HAP-1 (cell line): ENCODE results near the gene FHOD1.

Experiments
- DNase-seq, 2 experiments: peaks; one replicate each; pipeline ENCODE4 v3.0.0-alpha.2; 2016 to 2020; ENCODE audit warnings: low spot score in 2 of 2
- H3K27me3 ChIP-seq: fragments of 250-450 bp; sonication (Bioruptor Pico); 2 replicates; pipeline ENCODE4 v1.5.1; 2020; ENCODE audit warnings: low read depth, mild to moderate bottlenecking, moderate library complexity
- H3K36me3 ChIP-seq: fragments of 250-450 bp; sonication (Bioruptor Pico); replicated peaks from 2 replicates; pipeline ENCODE4 v1.5.1; 2020; ENCODE audit warnings: mild to moderate bottlenecking
- H3K4me1 ChIP-seq: fragments of 250-450 bp; sonication (Bioruptor Pico); 2 replicates; pipeline ENCODE4 v1.5.1; 2020; ENCODE audit warnings: mild to moderate bottlenecking
- H3K4me3 ChIP-seq: fragments of 250-450 bp; sonication (Bioruptor Pico); 2 replicates; pipeline ENCODE4 v1.5.1; 2020; ENCODE audit warnings: mild to moderate bottlenecking, moderate library complexity
- H3K9me3 ChIP-seq: fragments of 250-450 bp; sonication (Bioruptor Pico); 2 replicates; pipeline ENCODE4 v1.5.1; 2020; ENCODE audit warnings: mild to moderate bottlenecking, moderate library complexity
- in situ Hi-C: fragments of 300-500 bp; cut with MboI; formaldehyde crosslinking; loops from 3 replicates; pipeline ENCODE4 v1.14.3; 2020; ENCODE audit warnings: low sequenced_read_pairs, inconsistent platforms, mixed read lengths

The FHOD1 gene

DNA sequence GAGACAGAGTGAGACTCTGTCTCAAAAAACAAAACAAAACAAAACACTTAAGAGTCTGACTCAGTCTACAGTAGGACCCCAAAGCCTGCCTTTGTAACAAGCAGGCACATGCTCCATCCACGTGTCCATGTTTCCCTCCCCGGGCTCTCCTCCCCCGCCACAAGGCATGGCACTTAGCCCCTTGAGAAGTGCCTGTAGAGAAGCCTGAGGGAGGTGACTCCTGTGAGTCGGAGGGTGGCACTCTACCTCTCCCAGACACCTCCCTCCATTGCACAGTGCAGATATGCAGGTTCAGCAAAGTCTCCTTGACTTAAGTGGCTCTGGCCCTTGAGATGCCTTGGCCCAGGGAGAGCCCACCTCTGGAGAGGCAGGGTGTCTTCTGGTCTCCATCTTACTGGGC lies 6.8 kb downstream of the FHOD1 start:
- Histone ChIP-seq H3K27me3 (no peaks in the 10 kb centered on the region), H3K4me3 (no peak overlapping the region), H3K9me3 (no peaks in the 10 kb centered on the region), H3K36me3 (peaks cover 21% of the 10 kb centered on the region), H3K4me1 (peaks cover 6% of the 10 kb centered on the region; the same call in 1 of the 2 replicates)
- no peak for DNase-seq
- in situ Hi-C loops: no loop called here

DNA sequence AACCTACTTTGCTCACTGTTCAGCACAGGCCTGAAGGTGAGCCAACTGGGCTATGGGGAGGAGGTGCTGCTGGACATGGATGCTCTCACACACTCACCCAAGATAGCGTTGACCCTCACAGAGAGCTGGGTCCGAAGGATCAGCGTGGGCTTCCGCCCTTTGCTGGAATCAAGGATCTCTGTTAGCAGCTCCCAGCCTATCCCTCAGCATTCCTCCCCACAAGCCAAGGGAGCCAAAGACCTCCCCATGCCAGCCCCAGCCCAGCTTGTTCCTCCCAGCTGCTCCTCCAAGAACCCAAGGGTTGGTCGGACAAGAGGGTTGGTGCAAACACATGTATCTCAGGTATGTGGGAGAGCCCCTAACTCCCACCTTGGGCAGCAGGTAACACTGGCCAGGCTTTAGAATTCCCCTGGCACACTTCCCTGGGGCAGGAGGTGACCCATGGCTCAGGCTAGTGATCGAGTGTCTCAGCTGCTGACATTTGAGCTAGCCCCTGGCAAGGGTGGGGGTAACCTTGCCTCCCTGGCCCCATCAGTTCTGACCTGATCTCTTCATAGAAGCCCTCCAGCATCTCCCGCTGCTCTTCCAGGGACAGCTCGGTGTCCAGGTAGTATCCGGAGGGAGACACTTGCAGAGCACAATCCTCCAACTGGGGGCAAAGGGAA lies 8.3 kb downstream of the FHOD1 start:
- no peaks in the 10 kb centered on the region for H3K9me3 ChIP-seq
- no peak for DNase-seq
- peaks cover 21% of the 10 kb centered on the region for H3K36me3 ChIP-seq
- H3K27me3 ChIP-seq: no peaks in the 10 kb centered on the region
- in situ Hi-C loops: no loop called here
- H3K4me3 ChIP-seq: no peak overlapping the region
- no peaks in the 10 kb centered on the region for H3K4me1 ChIP-seq

DNA sequence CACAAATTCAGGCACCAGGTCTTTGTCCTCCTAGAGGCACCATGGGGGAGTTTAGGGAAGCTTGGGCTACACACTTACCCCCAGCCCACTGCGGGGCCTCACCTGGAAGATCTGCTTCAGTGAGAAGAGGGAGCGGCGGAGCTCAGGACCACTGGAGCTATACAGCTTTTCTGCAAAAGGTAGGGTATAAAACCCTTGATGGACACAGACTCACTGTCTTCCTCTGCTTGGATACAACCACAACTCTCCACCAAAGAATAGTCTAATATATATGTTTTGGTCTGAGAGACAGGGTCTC lies 9.1 kb downstream of the FHOD1 start:
- in situ Hi-C loops: no loop called here
- Histone ChIP-seq H3K36me3 (peaks cover 25% of the 10 kb centered on the region), H3K4me1 (no peaks in the 10 kb centered on the region), H3K27me3 (no peaks in the 10 kb centered on the region), H3K9me3 (no peaks in the 10 kb centered on the region), H3K4me3 (no peak overlapping the region)
- DNase-seq: no peak

- H3K4me3 ChIP-seq: no peak overlapping the region
- in situ Hi-C loops: no loop called here
- peaks cover 26% of the 10 kb centered on the region for H3K36me3 ChIP-seq
- no peak for DNase-seq
- no peaks in the 10 kb centered on the region for H3K4me1 ChIP-seq
- no peaks in the 10 kb centered on the region for H3K9me3 ChIP-seq
- H3K27me3 ChIP-seq: no peaks in the 10 kb centered on the region
These were observed 9.6 kb downstream of the FHOD1 start for GRCh38 chr16:67237396-67238277.

- H3K36me3 ChIP-seq: peaks cover 28% of the 10 kb centered on the region
- H3K4me3 ChIP-seq: no peak overlapping the region
- no peaks in the 10 kb centered on the region for H3K9me3 ChIP-seq
- H3K27me3 ChIP-seq: no peaks in the 10 kb centered on the region
- DNase-seq: peak; percentile 46 to 89
- in situ Hi-C loops: no loop called here
- no peaks in the 10 kb centered on the region for H3K4me1 ChIP-seq
These were observed 10.5 kb downstream of the FHOD1 start for GRCh38 chr16:67236563-67237395.

DNA sequence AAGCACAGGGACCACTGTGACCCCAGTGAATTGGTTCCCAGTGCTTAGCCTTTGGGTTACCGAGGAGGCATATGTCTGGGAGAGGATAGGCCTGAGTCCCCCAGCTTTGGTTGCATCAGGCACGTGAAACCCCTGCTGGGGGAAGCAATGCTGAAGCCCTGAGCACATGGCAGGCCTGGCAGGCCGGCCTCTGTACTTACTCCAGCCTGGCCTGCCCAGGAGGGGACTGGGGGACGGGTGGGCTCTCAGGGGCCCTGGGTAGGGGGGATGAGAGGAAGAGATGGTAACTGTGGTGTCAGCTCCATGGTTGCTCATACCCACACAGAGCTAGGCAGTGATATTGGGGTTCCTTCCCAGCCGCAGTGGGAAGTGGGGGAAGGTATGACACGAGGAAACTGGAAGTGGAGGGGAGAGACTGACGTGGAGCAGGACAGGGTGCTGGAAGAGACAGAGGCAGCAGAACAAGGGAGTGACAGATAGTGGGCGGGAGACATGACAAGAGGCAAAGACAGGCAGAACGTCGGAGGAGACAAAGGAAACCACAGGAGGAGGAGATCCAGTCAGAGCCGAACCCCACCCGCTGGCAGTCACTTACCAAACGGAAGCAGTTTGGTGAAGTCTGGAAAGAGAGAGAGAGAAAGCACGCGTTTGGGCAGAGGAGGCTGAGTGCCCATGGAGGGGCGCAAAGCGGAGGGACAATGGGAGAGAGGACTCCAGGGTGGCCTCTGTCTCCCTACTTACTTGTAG lies 11.3 kb downstream of the FHOD1 start:
- DNase-seq: no peak
- no peaks in the 10 kb centered on the region for H3K9me3 ChIP-seq

GRCh38 chr16:67234180-67234597 lies 13.1 kb downstream of the FHOD1 start:
- no peak for DNase-seq
- no peak overlapping the region for H3K4me3 ChIP-seq
- no peaks in the 10 kb centered on the region for H3K9me3 ChIP-seq
- H3K4me1 ChIP-seq: no peaks in the 10 kb centered on the region
- in situ Hi-C loops: no loop called here
- peaks cover 51% of the 10 kb centered on the region for H3K36me3 ChIP-seq
- no peaks in the 10 kb centered on the region for H3K27me3 ChIP-seq

More for the DNA sequence above, 11.3 kb downstream of the FHOD1 start:
- H3K4me3 ChIP-seq: no peak overlapping the region
- peaks cover 36% of the 10 kb centered on the region for H3K36me3 ChIP-seq
- in situ Hi-C loops: no loop called here
- no peaks in the 10 kb centered on the region for H3K27me3 ChIP-seq
- H3K4me1 ChIP-seq: no peaks in the 10 kb centered on the region

- Histone ChIP-seq H3K4me3 (no peak overlapping the region), H3K27me3 (no peaks in the 10 kb centered on the region), H3K9me3 (no peaks in the 10 kb centered on the region), H3K4me1 (no peaks in the 10 kb centered on the region), H3K36me3 (peaks cover 57% of the 10 kb centered on the region)
- in situ Hi-C loops: no loop called here
- no peak for DNase-seq
These were observed 13.7 kb downstream of the FHOD1 start for GRCh38 chr16:67233596-67233995.

GRCh38 chr16:67230809-67231660 lies 16.2 kb downstream of the FHOD1 start:
- no peak for DNase-seq
- in situ Hi-C loops: no loop called here
- peaks cover 5% of the 10 kb centered on the region for H3K4me1 ChIP-seq
- peaks cover 2% of the 10 kb centered on the region; the same call in 1 of the 2 replicates for H3K9me3 ChIP-seq
- no peaks in the 10 kb centered on the region for H3K27me3 ChIP-seq
- H3K36me3 ChIP-seq: peaks cover 46% of the 10 kb centered on the region
- no peak overlapping the region for H3K4me3 ChIP-seq

DNA sequence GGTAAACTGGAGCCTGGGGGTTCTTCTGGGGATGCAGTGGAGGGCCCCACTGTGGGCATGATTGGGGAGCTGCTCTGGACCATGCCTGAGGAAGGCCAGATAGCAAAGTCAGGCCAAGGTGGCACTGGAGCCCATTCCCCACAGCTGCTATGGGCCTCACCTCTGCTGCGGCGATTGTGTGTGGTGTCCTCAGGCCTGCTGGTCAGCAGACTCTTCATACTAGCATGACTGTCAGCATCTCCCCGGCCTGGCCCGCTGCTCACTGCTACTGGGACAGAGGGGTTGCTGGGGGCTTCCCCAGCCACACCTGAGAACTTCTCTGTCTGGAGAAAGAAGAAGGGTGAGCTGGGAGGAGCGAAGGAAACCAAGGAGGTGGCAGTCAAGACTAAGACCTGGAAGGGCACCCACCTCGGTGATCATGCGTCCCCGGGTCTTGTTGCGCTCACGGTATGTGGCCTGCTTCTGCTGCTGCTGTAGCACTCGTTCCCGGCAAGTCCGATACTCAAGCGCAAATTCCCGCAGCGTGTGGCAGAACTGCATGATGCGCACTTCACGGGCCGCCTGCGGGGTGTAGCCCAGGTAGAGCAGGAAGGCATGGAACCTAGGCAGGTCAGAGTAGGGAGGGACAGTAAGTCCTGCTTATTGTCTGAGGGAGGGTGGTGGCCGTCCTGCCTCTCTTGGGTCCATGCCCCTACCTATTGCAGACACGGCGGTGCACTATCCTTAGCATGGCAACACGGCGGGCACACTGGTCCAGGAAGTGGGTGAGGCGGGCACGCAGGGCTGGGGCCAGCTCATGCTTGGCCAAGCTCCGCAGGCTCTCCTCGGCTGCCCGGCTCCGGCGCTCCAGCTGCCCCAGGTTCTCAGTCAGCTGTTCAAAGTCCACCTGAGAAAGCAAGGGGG lies 17.1 kb downstream of the FHOD1 start:
- peaks cover 42% of the 10 kb centered on the region for H3K36me3 ChIP-seq
- in situ Hi-C loops: no loop called here
- H3K4me3 ChIP-seq: no peak overlapping the region
- H3K9me3 ChIP-seq: peaks cover 2% of the 10 kb centered on the region; the same call in 1 of the 2 replicates
- H3K27me3 ChIP-seq: no peaks in the 10 kb centered on the region
- H3K4me1 ChIP-seq: peaks cover 5% of the 10 kb centered on the region
- no peak for DNase-seq

DNA sequence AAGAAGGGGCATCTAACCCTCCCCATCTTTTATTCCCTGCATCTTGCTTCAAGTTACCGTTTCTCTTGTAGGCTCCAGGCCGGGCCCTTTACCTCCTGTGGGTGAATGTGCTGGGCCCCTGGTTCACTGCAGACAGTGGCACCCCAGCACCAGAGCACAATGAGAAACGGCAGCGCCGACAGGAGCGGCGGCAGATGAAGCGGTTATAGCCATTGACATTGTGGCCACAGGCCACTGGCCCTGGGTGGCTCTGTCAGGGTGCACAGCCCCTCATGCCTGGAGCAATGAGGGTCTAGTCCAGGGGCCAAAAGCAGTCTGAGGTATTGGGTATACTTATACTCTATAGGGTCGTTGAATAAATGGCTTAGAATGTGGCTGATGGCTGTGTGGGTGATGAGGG lies 18.4 kb downstream of the FHOD1 start:
- in situ Hi-C loops: no loop called here
- H3K27me3 ChIP-seq: no peaks in the 10 kb centered on the region
- H3K4me3 ChIP-seq: no peak overlapping the region
- no peak for DNase-seq
- peaks cover 5% of the 10 kb centered on the region for H3K4me1 ChIP-seq
- H3K9me3 ChIP-seq: peaks cover 2% of the 10 kb centered on the region; the same call in 1 of the 2 replicates
- peaks cover 42% of the 10 kb centered on the region for H3K36me3 ChIP-seq
